ENCODE measurements around the gene SEC62. TPM values are rescaled to one million over a fixed set of nuclear protein-coding genes. Genes with fewer than 3 reads are reported as not detected.

The SEC62 gene
- total and polyA plus RNA-seq, 9 of the 15 experiments (the other 6 are each of a cell fraction or from before 2014, with no cell fraction given), result 34.5 to 152 (median 51.8) TPM

- TF ChIP-seq REST (IDR thresholded peaks at IDR 0.05; ENCODE audit: borderline replicate concordance), result peak; percentile 77; the same call in 1 of the 2 replicates
- no peak for TF ChIP-seq REST (CRISPR knock-in tag; IDR thresholded peaks at IDR 0.05; ENCODE audit: low read depth)
- peak; percentile 54 to 73 for TF ChIP-seq MNT (conservative IDR thresholded peaks at IDR 0.05)
- TF ChIP-seq CHD2 (IDR thresholded peaks at IDR 0.05; ENCODE audit: low read depth, low read length), result peak; percentile 99
- TF ChIP-seq GATA2 (CRISPR knock-in tag; IDR thresholded peaks at IDR 0.05), result 0 out of 2 replicates have a peak, but pooled peaks have one; percentile 28
- peak; percentile 84 for TF ChIP-seq ZBTB12 (CRISPR knock-in tag; IDR thresholded peaks at IDR 0.05)
- TF ChIP-seq NR0B1 (IDR thresholded peaks at IDR 0.05; ENCODE audit: partially characterized antibody), result no peak
- peak; percentile 93 for TF ChIP-seq TFAP4 (CRISPR knock-in tag; IDR thresholded peaks at IDR 0.05; ENCODE audit: borderline replicate concordance)
- peak; percentile 50 for TF ChIP-seq NCOR1 (IDR thresholded peaks at IDR 0.05)
- 0 out of 2 replicates have a peak, but pooled peaks have one; percentile 54 for TF ChIP-seq ATF6 (CRISPR knock-in tag; IDR thresholded peaks at IDR 0.05)
Measured at GRCh38 chr3:169966428-169966950, at the start of gene SEC62 (continued).
